ENCODE results near the gene COL17A1. TPM values are rescaled to one million over a fixed set of nuclear protein-coding genes. Genes with fewer than 3 reads are reported as not detected.

Gene COL17A1
- total RNA-seq, 4 donors from 2014 or later = under 0.01 to 2.9 (median 0.98) TPM; not detected in 1

- H3K4me3 ChIP-seq = no peak overlapping the region
- intact Hi-C loops (cut with DNase I; ENCODE audit: low total_unique reads) = no loop called here
- no peaks in the 10 kb centered on the region for H3K4me1 ChIP-seq
- H3K27me3 ChIP-seq = no peaks in the 10 kb centered on the region
- no peak for TF ChIP-seq CTCF (IDR thresholded peaks at IDR 0.05)
- no peak for TF ChIP-seq POLR2A (IDR thresholded peaks at IDR 0.05)
- no peaks in the 10 kb centered on the region for H3K36me3 ChIP-seq
- H3K9me3 ChIP-seq = no peaks in the 10 kb centered on the region
- H3K27ac ChIP-seq = no peak overlapping the region
- no peak for DNase-seq
Observed at GRCh38 chr10:104043185-104043830, 42.4 kb downstream of the COL17A1 start.

- Histone ChIP-seq H3K27me3 (no peaks in the 10 kb centered on the region), H3K4me1 (no peaks in the 10 kb centered on the region), H3K9me3 (no peaks in the 10 kb centered on the region), H3K27ac (no peak overlapping the region), H3K36me3 (no peaks in the 10 kb centered on the region), H3K4me3 (no peak overlapping the region)
- TF ChIP-seq CTCF (IDR thresholded peaks at IDR 0.05) (no peak), POLR2A (IDR thresholded peaks at IDR 0.05) (no peak)
- intact Hi-C loops (cut with DNase I; ENCODE audit: low total_unique reads) = no loop called here
- no peak for DNase-seq
Observed at GRCh38 chr10:104041891-104042535, 43.7 kb downstream of the COL17A1 start.

- intact Hi-C loops (cut with DNase I; ENCODE audit: low total_unique reads) = no loop called here
- Histone ChIP-seq H3K36me3 (no peaks in the 10 kb centered on the region), H3K9me3 (no peaks in the 10 kb centered on the region), H3K27ac (no peak overlapping the region), H3K4me1 (no peaks in the 10 kb centered on the region), H3K27me3 (no peaks in the 10 kb centered on the region), H3K4me3 (no peak overlapping the region)
- no peak for TF ChIP-seq POLR2A (IDR thresholded peaks at IDR 0.05)
- TF ChIP-seq CTCF (IDR thresholded peaks at IDR 0.05) = no peak
- DNase-seq = no peak
Observed at GRCh38 chr10:104040862-104041789, 44.6 kb downstream of the COL17A1 start.

- no peaks in the 10 kb centered on the region for H3K9me3 ChIP-seq
- intact Hi-C loops (cut with DNase I; ENCODE audit: low total_unique reads) = no loop called here
Observed at GRCh38 chr10:104040382-104040781, 45.3 kb downstream of the COL17A1 start.

More at GRCh38 chr10:104040382-104040781, 45.3 kb downstream of the COL17A1 start:
- TF ChIP-seq CTCF (IDR thresholded peaks at IDR 0.05) = no peak
- no peak for TF ChIP-seq POLR2A (IDR thresholded peaks at IDR 0.05)
- no peak for DNase-seq
- Histone ChIP-seq H3K36me3 (no peaks in the 10 kb centered on the region), H3K4me1 (no peaks in the 10 kb centered on the region), H3K27ac (no peak overlapping the region), H3K4me3 (no peak overlapping the region), H3K27me3 (no peaks in the 10 kb centered on the region)

Data from uterus (tissue), 4 donors.